HepG2 (cell line): ENCODE results near the gene DBX2. TPM values are rescaled to one million over a fixed set of nuclear protein-coding genes. Genes with fewer than 3 reads are reported as not detected.

Source experiments
- ATAC-seq: fragments of 200-7000 bp; cut with Tn5 transposase; 3 replicates; pipeline ENCODE4 v1.9.1; 2020; ENCODE audit warnings: mild to moderate bottlenecking, moderate library complexity
- BruUV-seq: library from RNA; stranded (reverse); fragments of 400-500 nt; replicated peaks from 2 replicates; lab custom pipeline; 2021; lab: Mats Ljungman, UMichigan
- CTCF ChIA-PET: fragments of 300-600 bp; formaldehyde crosslinking; extraction: SDS; loops from one replicate; lab custom pipeline; 2021; ENCODE audit warnings: low total read pairs, inconsistent platforms, low intra/inter-chr PET ratio; lab: Yijun Ruan, JAX
- POLR2A ChIA-PET: fragments of 350-600 bp; sonication (Branson Sonifier 250); formaldehyde crosslinking; loops from one replicate; lab custom pipeline; 2020; ENCODE audit warnings: antibody characterized with exemption, inconsistent platforms; lab: Yijun Ruan, JAX
- DNase-seq: peaks from one replicate; pipeline ENCODE4 v3.0.0-alpha.2; 2015; ENCODE audit warnings: low spot score
- FAIRE-seq: peaks from 3 replicates; lab custom pipeline; 2011; peaks lifted over from hg19 to GRCh38; lab: Jason Lieb, UNC
- H2AFZ ChIP-seq: one replicate; pipeline ENCODE4 v1.6.1; 2011; ENCODE audit warnings: low read length, inconsistent platforms
- H3K27ac ChIP-seq: fragments of 300-600 bp; 3 replicates; pipeline ENCODE4 v1.8.0; 2011; ENCODE audit warnings: mixed run types, mild to moderate bottlenecking, mixed read lengths, low read length, inconsistent platforms; ENCODE audit not compliant: insufficient read depth; ENCODE audit errors: extremely low read length
- H3K27me3 ChIP-seq, 2 experiments: fragments of 200-600 bp in 1 of 2; 2 replicates in 1 of 2; 3 replicates in 1 of 2; pipeline versions ENCODE4 v1.6.0 to v1.8.0; 2011; ENCODE audit warnings: low read length in 2 of 2, mild to moderate bottlenecking in 2 of 2, moderate library complexity in 2 of 2, inconsistent platforms in 1 of 2; ENCODE audit not compliant: insufficient read depth in 2 of 2, control insufficient read depth in 1 of 2
- H3K36me3 ChIP-seq, 2 experiments: fragments of 200-600 bp in 1 of 2; replicated peaks in 1 of 2; 2 replicates in 1 of 2; 3 replicates in 1 of 2; pipeline versions ENCODE4 v1.5.1 to v1.8.0; 2011; ENCODE audit warnings: low read length in 2 of 2, inconsistent platforms in 1 of 2; ENCODE audit not compliant: insufficient read depth in 2 of 2, control insufficient read depth in 1 of 2
- H3K4me1 ChIP-seq: 2 replicates; pipeline ENCODE4 v1.5.1; 2012; ENCODE audit warnings: low read length, inconsistent platforms; ENCODE audit not compliant: insufficient read depth
- H3K4me2 ChIP-seq: 2 replicates; pipeline ENCODE4 v1.6.0; 2011; ENCODE audit warnings: low read depth, low read length, inconsistent platforms
- H3K4me3 ChIP-seq, 3 experiments: fragments of 200-600 bp in 1 of 3; sonication (generic), shearing (Covaris generic) in 1 of 3; replicated peaks in 1 of 3; 2 replicates each; pipeline ENCODE4 v1.5.1; 2011 to 2016; ENCODE audit warnings: low read length in 3 of 3, inconsistent platforms in 2 of 3, low read depth in 2 of 3, mild to moderate bottlenecking in 2 of 3, control low read depth in 1 of 3, mixed read lengths in 1 of 3; ENCODE audit not compliant: insufficient read depth in 1 of 3
- H3K79me2 ChIP-seq: one replicate; pipeline ENCODE4 v1.6.1; 2011; ENCODE audit warnings: low read length, inconsistent platforms; ENCODE audit not compliant: insufficient read depth
- H3K9ac ChIP-seq: 2 replicates; pipeline ENCODE4 v1.6.0; 2011; ENCODE audit warnings: mild to moderate bottlenecking, low read depth, low read length, inconsistent platforms; ENCODE audit not compliant: insufficient read depth
- H3K9me3 ChIP-seq: 2 replicates; pipeline ENCODE4 v1.5.1; 2012; ENCODE audit warnings: mild to moderate bottlenecking, low read length
- H4K20me1 ChIP-seq: 2 replicates; pipeline ENCODE4 v1.6.0; 2011; ENCODE audit warnings: inconsistent platforms, mild to moderate bottlenecking, low read length, moderate library complexity; ENCODE audit not compliant: insufficient read depth
- CBFB ChIP-seq: sonication (generic); formaldehyde crosslinking; IDR thresholded peaks from 2 replicates; pipeline ENCODE4 v1.4.0; 2020; ENCODE audit warnings: missing genetic modification reagents
- HNRNPK ChIP-seq: fragments of 200-400 bp; formaldehyde crosslinking; IDR thresholded peaks from 2 replicates; pipeline ENCODE4 v1.6.1; 2018; ENCODE audit warnings: low read length, low read depth, moderate library complexity, mild to moderate bottlenecking; ENCODE audit not compliant: poor library complexity, severe bottlenecking
- REXO4 ChIP-seq: sonication (generic); formaldehyde crosslinking; IDR thresholded peaks from 2 replicates; pipeline ENCODE4 v1.8.0; 2022; ENCODE audit warnings: missing genetic modification reagents, mild to moderate bottlenecking, borderline replicate concordance
- ZNF644 ChIP-seq: IDR thresholded peaks from 2 replicates; pipeline ENCODE4 v1.6.1; 2016; ENCODE audit warnings: low read depth
- WGBS: methylation state at CpG from one replicate; pipeline ENCODE4 v1.1.6; 2017; ENCODE audit warnings: low lambda C conversion rate; 5-methylcytosine and 5-hydroxymethylcytosine counted together
- in situ Hi-C: cut with HindIII; loops from 2 replicates; pipeline ENCODE4 v1.10.0; 2017; ENCODE audit warnings: low pct_unique_long_range_greater_than_20kb; ENCODE audit not compliant: extremely low pct_ligation_motif_present
- intact Hi-C: fragments of 100-400 bp; cut with micrococcal nuclease; formaldehyde crosslinking; loops from one replicate; pipeline ENCODE4 v1.10.0; 2022; ENCODE audit not compliant: unreplicated experiment
- polyA plus RNA-seq, 8 experiments: library from polyadenylated mRNA; depleted of rRNA in 3 of 8; stranded (reverse) in 7 of 8; unstranded in 1 of 8; fragments of >200 nt; fragmentation: Illumina TruSeq in 4 of 8; extraction: Trizol in 4 of 8; gene quantifications; 2 replicates each; pipeline versions ENCODE4 v1.2.1 to v1.2.3, GENCODE V29; 2011 to 2016; ENCODE audit warnings: low read depth in 4 of 8, missing spikeins in 1 of 8, mixed read lengths in 1 of 8; ENCODE audit not compliant: insufficient read depth in 1 of 8
- total RNA-seq, 5 experiments: library from RNA; depleted of rRNA; stranded (reverse); fragments of >200 nt; fragmentation: Illumina TruSeq; extraction: Trizol; gene quantifications; 2 replicates each; pipeline ENCODE4 v1.2.3, GENCODE V29; 2016; ENCODE audit warnings: low read depth in 1 of 5

DBX2 gene
- total and polyA plus RNA-seq, 2 of the 13 experiments (the other 11 are each of a cell fraction or from before 2014, with no cell fraction given): not detected

- H3K9me3 ChIP-seq: no peaks in the 10 kb centered on the region
- CTCF ChIA-PET: no interaction called here
- H3K4me3 ChIP-seq: no peak overlapping the region
- DNase-seq (no peak), ATAC-seq (no peak), FAIRE-seq (no peak)
- BruUV-seq: no TSS peak
- no peak for TF ChIP-seq ZNF644 (CRISPR knock-in tag)
- TF ChIP-seq HNRNPK: peak; percentile 56
- intact Hi-C loops (no loop called here), in situ Hi-C loops (no loop called here)
- no peaks in the 10 kb centered on the region for H3K4me1 ChIP-seq
- H3K9ac ChIP-seq: no peak overlapping the region
- POLR2A ChIA-PET: no interaction called here
- no peaks in the 10 kb centered on the region for H3K79me2 ChIP-seq
- no peak overlapping the region for H3K27ac ChIP-seq
- H3K27me3 ChIP-seq: peaks cover 0 to 2% of the 10 kb centered on the region in 2 experiments; a peak in 1 of 5 replicates
- 6% methylated on average over 3 of the region's 3 CpGs for WGBS
- H3K36me3 ChIP-seq: no peaks in the 10 kb centered on the region
- H3K4me2 ChIP-seq: no peak overlapping the region
- H4K20me1 ChIP-seq: no peaks in the 10 kb centered on the region
- no peak overlapping the region for H2AFZ ChIP-seq
Observed at GRCh38 chr12:45076417-45077026, 25.6 kb upstream of the DBX2 start.

DNA sequence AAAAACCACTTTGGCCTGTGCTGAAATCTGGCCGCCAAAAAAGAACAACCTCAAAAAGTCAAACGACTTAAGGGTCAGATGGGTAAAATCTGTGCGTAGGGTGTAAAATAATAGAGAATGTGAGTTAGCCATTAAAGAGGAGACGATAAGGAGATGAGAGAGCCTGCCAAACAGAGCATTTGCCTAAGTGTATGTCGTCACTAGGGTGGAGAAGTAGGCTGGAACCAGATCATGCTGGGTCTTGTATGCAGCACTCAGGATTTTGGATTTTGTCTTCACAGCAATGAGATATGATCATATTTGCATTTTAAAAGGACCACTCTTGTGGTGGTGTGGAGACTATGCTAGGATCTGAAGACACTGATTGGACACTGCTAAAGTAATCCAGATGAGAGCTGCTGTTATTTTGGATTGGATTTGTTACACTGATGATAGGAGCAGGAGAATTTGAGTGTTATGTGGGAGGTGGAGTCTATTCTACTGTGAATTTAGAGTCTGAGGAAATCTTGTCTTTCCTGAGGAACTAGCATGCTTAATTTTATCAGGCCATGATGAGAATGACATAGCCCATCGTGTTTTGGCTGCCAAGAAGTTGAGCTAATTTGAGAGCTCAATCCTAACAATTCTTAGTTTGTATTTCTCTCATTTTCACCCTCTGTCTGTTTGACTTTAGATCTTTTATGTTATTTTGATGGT, 24.8 kb upstream of the DBX2 start:
- Histone ChIP-seq H3K9me3 (no peaks in the 10 kb centered on the region), H3K4me3 (no peak overlapping the region), H3K27me3 (peaks cover 0 to 2% of the 10 kb centered on the region in 2 experiments; a peak in 1 of 5 replicates), H4K20me1 (no peaks in the 10 kb centered on the region), H2AFZ (no peak overlapping the region), H3K36me3 (no peaks in the 10 kb centered on the region), H3K79me2 (no peaks in the 10 kb centered on the region), H3K4me1 (no peaks in the 10 kb centered on the region), H3K4me2 (no peak overlapping the region), H3K27ac (no peak overlapping the region), H3K9ac (no peak overlapping the region)
- no peak for DNase-seq
- intact Hi-C loops: no loop called here
- WGBS: 37% methylated on average over 6 of the region's 6 CpGs
- POLR2A ChIA-PET: no interaction called here
- TF ChIP-seq CBFB (CRISPR knock-in tag): no peak
- TF ChIP-seq REXO4 (CRISPR knock-in tag): no peak
- FAIRE-seq: no peak
- BruUV-seq: no TSS peak
- no peak for ATAC-seq
- in situ Hi-C loops: no loop called here
- CTCF ChIA-PET: no interaction called here
